HCT116 (cell line): Measurements from ENCODE around the gene WNT2. TPM values are rescaled to one million over a fixed set of nuclear protein-coding genes. Genes with fewer than 3 reads are reported as not detected.

Source experiments
- ATAC-seq: fragments of 200-7000 bp; cut with Tn5 transposase; 2 replicates; pipeline ENCODE4 v1.9.1; 2020; ENCODE audit warnings: mild to moderate bottlenecking, moderate library complexity
- BruUV-seq: library from RNA; stranded (reverse); fragments of 400-500 nt; replicated peaks from 2 replicates; lab custom pipeline; 2021; lab: Mats Ljungman, UMichigan
- CTCF ChIA-PET: fragments of 300-600 bp; sonication (Branson Sonifier 250); formaldehyde crosslinking; loops from one replicate; lab custom pipeline; 2021; ENCODE audit warnings: antibody characterized with exemption; lab: Charles Lee
- POLR2A ChIA-PET: fragments of 300-600, 350-600 bp; sonication (Branson Sonifier 250); formaldehyde crosslinking; loops from one replicate; lab custom pipeline; 2021; ENCODE audit warnings: antibody characterized with exemption; lab: Charles Lee
- RAD21 ChIA-PET, 2 experiments: fragments of 300-600 bp; sonication (Branson Sonifier 250); formaldehyde crosslinking; loops; one replicate each; lab custom pipeline; 2023; ENCODE audit warnings: low total read pairs in 2 of 2; ENCODE audit not compliant: uncharacterized antibody in 2 of 2, unreplicated experiment in 2 of 2, low non-redundant PET in 1 of 2; lab: Charles Lee
- DNase-seq: peaks from one replicate; pipeline ENCODE4 v3.0.0-alpha.2; 2010; ENCODE audit warnings: low read depth, low spot score
- H2AFZ ChIP-seq: fragments of 200-600 bp; shearing (Covaris generic), sonication (generic); 2 replicates; pipeline ENCODE4 v1.6.1; 2017; ENCODE audit warnings: low read depth, mixed run types, mixed read lengths, antibody characterized with exemption, low read length; ENCODE audit not compliant: poor library complexity, severe bottlenecking
- H3K27ac ChIP-seq: 2 replicates; pipeline ENCODE4 v1.5.1; 2012; ENCODE audit warnings: low read depth, low read length
- H3K27me3 ChIP-seq: fragments of 200-600 bp; sonication (generic); 2 replicates; pipeline ENCODE4 v1.6.1; 2016; ENCODE audit warnings: mixed run types, low read length, mixed read lengths; ENCODE audit not compliant: insufficient read depth
- H3K36me3 ChIP-seq, 2 experiments: fragments of 200-500 bp in 1 of 2; fragments of 200-600 bp in 1 of 2; sonication (Bioruptor generic) in 1 of 2; sonication (generic) in 1 of 2; 2 replicates each; pipeline versions ENCODE4 v1.5.1 to v1.6.1; 2014 to 2016; ENCODE audit warnings: low read length in 2 of 2, inconsistent platforms in 1 of 2, mixed read lengths in 1 of 2, mixed run types in 1 of 2; ENCODE audit not compliant: insufficient read depth in 2 of 2, control insufficient read depth in 1 of 2
- H3K4me1 ChIP-seq, 2 experiments: fragments of 200-600 bp in 1 of 2; sonication (generic) in 1 of 2; 2 replicates each; pipeline versions ENCODE4 v1.5.1 to v1.6.1; 2012 to 2017; ENCODE audit warnings: low read length in 2 of 2, inconsistent platforms in 1 of 2, mild to moderate bottlenecking in 1 of 2, mixed read lengths in 1 of 2, mixed run types in 1 of 2, moderate library complexity in 1 of 2; ENCODE audit not compliant: insufficient read depth in 2 of 2, control insufficient read depth in 1 of 2
- H3K4me2 ChIP-seq: fragments of 200-600 bp; sonication (generic); 2 replicates; pipeline ENCODE4 v1.6.1; 2017; ENCODE audit warnings: mixed run types, low read length, mixed read lengths
- H3K4me3 ChIP-seq, 2 experiments: fragments of 200-600 bp in 1 of 2; sonication (generic) in 1 of 2; replicated peaks in 1 of 2; 2 replicates each; pipeline ENCODE4 v1.5.1; 2011 to 2016; ENCODE audit warnings: low read length in 2 of 2, control low read depth in 1 of 2, low read depth in 1 of 2, mild to moderate bottlenecking in 1 of 2, mixed read lengths in 1 of 2, mixed run types in 1 of 2
- H3K79me2 ChIP-seq: fragments of 200-600 bp; sonication (generic); 2 replicates; pipeline ENCODE4 v1.6.1; 2017; ENCODE audit warnings: mild to moderate bottlenecking, mixed run types, low read length, moderate library complexity, mixed read lengths; ENCODE audit not compliant: insufficient read depth
- H3K9ac ChIP-seq: fragments of 200-600 bp; sonication (generic); 2 replicates; pipeline ENCODE4 v1.6.1; 2016; ENCODE audit warnings: low read length, mixed read lengths
- H3K9me2 ChIP-seq: fragments of 200-600 bp; sonication (generic), shearing (Covaris generic); 2 replicates; pipeline ENCODE4 v1.6.1; 2017; ENCODE audit warnings: mixed run types, mild to moderate bottlenecking, moderate library complexity; ENCODE audit not compliant: insufficient read depth
- H3K9me3 ChIP-seq, 2 experiments: fragments of 200-500 bp in 1 of 2; fragments of 200-600 bp in 1 of 2; sonication (Bioruptor generic) in 1 of 2; sonication (generic) in 1 of 2; 2 replicates each; pipeline ENCODE4 v1.6.1; 2014 to 2017; ENCODE audit warnings: low read length in 2 of 2, mixed read lengths in 2 of 2, inconsistent platforms in 1 of 2, low read depth in 1 of 2, mild to moderate bottlenecking in 1 of 2, mixed run types in 1 of 2, moderate library complexity in 1 of 2; ENCODE audit not compliant: control insufficient read depth in 1 of 2, insufficient read depth in 1 of 2
- H4K20me1 ChIP-seq: fragments of 200-600 bp; sonication (generic), shearing (Covaris generic); 2 replicates; pipeline ENCODE4 v1.6.1; 2017; ENCODE audit warnings: mixed run types, mild to moderate bottlenecking, moderate library complexity; ENCODE audit not compliant: insufficient read depth
- ELF1 ChIP-seq: IDR thresholded peaks from 2 replicates; pipeline ENCODE4 v1.6.1; 2012; ENCODE audit warnings: low read depth, borderline replicate concordance
- FOSL1 ChIP-seq: IDR thresholded peaks from 2 replicates; pipeline ENCODE4 v1.6.1; 2012; ENCODE audit warnings: low read depth
- JUND ChIP-seq: IDR thresholded peaks from 2 replicates; pipeline ENCODE4 v1.6.1; 2012
- SP1 ChIP-seq: IDR thresholded peaks from 2 replicates; pipeline ENCODE4 v1.6.1; 2012; ENCODE audit warnings: low read depth
- SRF ChIP-seq: IDR thresholded peaks from 2 replicates; pipeline ENCODE4 v1.6.1; 2012; ENCODE audit warnings: low read depth
- TCF7L2 ChIP-seq: IDR thresholded peaks from 2 replicates; pipeline ENCODE4 v1.7.0; 2011; ENCODE audit warnings: borderline replicate concordance, inconsistent platforms; ENCODE audit not compliant: insufficient read depth, insufficient read length; ENCODE audit errors: extremely low read depth
- YY1 ChIP-seq: IDR thresholded peaks from 2 replicates; pipeline ENCODE4 v1.6.1; 2011; ENCODE audit warnings: low read length, low read depth, moderate library complexity, mild to moderate bottlenecking; ENCODE audit not compliant: insufficient replicate concordance; ENCODE audit errors: extremely low read depth
- ZFX ChIP-seq: fragments of 450-650 bp; IDR thresholded peaks from 2 replicates; pipeline ENCODE4 v1.6.1; 2017
- ZNF274 ChIP-seq: fragments of 200-500 bp; sonication (Bioruptor generic); IDR thresholded peaks from 2 replicates; pipeline ENCODE4 v1.6.1; 2014; ENCODE audit warnings: mild to moderate bottlenecking, low read depth, low read length, inconsistent platforms
- intact Hi-C: fragments of 100-400 bp; cut with micrococcal nuclease; formaldehyde crosslinking; loops from 2 replicates; pipeline ENCODE4 v1.10.0; 2022
- total RNA-seq: library from RNA; stranded (reverse); gene quantifications from one replicate; pipeline ENCODE4 v1.2.1, GENCODE V29; 2021; ENCODE audit not compliant: unreplicated experiment
- TF ChIP-seq, protein P1 (sequence below): IDR thresholded peaks from 2 replicates; pipeline ENCODE4 v1.6.1; 2011; ENCODE audit warnings: mild to moderate bottlenecking, low read length, moderate library complexity; ENCODE audit not compliant: insufficient replicate concordance; ENCODE audit errors: extremely low read depth
- TF ChIP-seq, protein P2 (sequence below), 3 experiments: fragments of 200-600 bp in 1 of 3; sonication (generic) in 1 of 3; IDR thresholded peaks in 2 of 3; conservative IDR thresholded peaks in 1 of 3; 2 replicates each; pipeline ENCODE4 v1.5.1; 2012 to 2017; ENCODE audit warnings: low read depth in 2 of 3, low read length in 2 of 3, antibody characterized with exemption in 1 of 3, borderline replicate concordance in 1 of 3, control low read depth in 1 of 3, mild to moderate bottlenecking in 1 of 3, mixed read lengths in 1 of 3, mixed run types in 1 of 3, moderate library complexity in 1 of 3; ENCODE audit not compliant: insufficient read depth in 1 of 3
- TF ChIP-seq, protein P3 (sequence below): IDR thresholded peaks from 2 replicates; pipeline ENCODE4 v1.6.1; 2012

Gene WNT2
- total RNA-seq, 1 experiment from 2014 or later = 0.12 TPM

DNA sequence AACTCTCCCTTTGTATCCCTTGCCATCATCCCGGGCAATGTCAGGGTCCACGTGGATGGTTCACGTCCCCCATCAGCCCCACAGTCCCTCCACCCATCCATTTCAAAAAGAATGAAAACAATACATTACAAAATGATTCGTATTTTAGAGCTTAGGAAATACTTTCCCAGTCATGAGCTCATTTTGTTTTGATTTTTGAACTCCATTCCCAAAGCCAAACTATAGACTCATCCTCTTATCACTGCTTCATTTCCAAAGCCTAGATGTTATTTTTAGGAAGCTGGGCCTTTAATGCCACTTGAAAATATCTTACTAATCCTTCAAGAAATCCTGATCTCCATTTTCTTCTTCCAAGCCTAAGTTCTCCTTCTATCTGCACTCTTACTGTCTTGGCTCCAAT, 72.1 kb downstream of the WNT2 start:
- ATAC-seq (no peak), DNase-seq (no peak)
- Histone ChIP-seq H3K27ac (no peak overlapping the region), H3K9me3 (no peaks in the 10 kb centered on the region), H4K20me1 (no peaks in the 10 kb centered on the region), H3K4me1 (no peaks in the 10 kb centered on the region), H3K27me3 (0 out of 2 replicates have a peak, but pooled peaks cover 3% of the 10 kb centered on the region), H3K4me3 (no peak overlapping the region), H3K4me2 (no peak overlapping the region), H3K9ac (no peak overlapping the region), H3K9me2 (no peaks in the 10 kb centered on the region), H3K79me2 (no peaks in the 10 kb centered on the region), H2AFZ (no peak overlapping the region), H3K36me3 (no peaks in the 10 kb centered on the region)
- RAD21 ChIA-PET = no interaction called here
- intact Hi-C loops = no loop called here
- BruUV-seq = no TSS peak
- CTCF ChIA-PET = interaction anchor here (1.7 kb wide), 1 partner anchor 38 kb away, joined by 4 read pairs; no protein-coding TSS in a partner anchor
- TF ChIP-seq FOSL1 = no peak
- no peak for TF ChIP-seq JUND
- TF ChIP-seq YY1 = no peak
- TF ChIP-seq, protein P1, sequence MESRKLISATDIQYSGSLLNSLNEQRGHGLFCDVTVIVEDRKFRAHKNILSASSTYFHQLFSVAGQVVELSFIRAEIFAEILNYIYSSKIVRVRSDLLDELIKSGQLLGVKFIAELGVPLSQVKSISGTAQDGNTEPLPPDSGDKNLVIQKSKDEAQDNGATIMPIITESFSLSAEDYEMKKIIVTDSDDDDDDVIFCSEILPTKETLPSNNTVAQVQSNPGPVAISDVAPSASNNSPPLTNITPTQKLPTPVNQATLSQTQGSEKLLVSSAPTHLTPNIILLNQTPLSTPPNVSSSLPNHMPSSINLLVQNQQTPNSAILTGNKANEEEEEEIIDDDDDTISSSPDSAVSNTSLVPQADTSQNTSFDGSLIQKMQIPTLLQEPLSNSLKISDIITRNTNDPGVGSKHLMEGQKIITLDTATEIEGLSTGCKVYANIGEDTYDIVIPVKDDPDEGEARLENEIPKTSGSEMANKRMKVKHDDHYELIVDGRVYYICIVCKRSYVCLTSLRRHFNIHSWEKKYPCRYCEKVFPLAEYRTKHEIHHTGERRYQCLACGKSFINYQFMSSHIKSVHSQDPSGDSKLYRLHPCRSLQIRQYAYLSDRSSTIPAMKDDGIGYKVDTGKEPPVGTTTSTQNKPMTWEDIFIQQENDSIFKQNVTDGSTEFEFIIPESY = no peak
- TF ChIP-seq ZNF274 = no peak
- no peak for TF ChIP-seq ZFX
- TF ChIP-seq, protein P2, sequence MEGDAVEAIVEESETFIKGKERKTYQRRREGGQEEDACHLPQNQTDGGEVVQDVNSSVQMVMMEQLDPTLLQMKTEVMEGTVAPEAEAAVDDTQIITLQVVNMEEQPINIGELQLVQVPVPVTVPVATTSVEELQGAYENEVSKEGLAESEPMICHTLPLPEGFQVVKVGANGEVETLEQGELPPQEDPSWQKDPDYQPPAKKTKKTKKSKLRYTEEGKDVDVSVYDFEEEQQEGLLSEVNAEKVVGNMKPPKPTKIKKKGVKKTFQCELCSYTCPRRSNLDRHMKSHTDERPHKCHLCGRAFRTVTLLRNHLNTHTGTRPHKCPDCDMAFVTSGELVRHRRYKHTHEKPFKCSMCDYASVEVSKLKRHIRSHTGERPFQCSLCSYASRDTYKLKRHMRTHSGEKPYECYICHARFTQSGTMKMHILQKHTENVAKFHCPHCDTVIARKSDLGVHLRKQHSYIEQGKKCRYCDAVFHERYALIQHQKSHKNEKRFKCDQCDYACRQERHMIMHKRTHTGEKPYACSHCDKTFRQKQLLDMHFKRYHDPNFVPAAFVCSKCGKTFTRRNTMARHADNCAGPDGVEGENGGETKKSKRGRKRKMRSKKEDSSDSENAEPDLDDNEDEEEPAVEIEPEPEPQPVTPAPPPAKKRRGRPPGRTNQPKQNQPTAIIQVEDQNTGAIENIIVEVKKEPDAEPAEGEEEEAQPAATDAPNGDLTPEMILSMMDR (IDR thresholded peaks at IDR 0.05 in 2 of 3, conservative IDR thresholded peaks at IDR 0.05 in 1 of 3; ENCODE audit: borderline replicate concordance in 1 of 3, insufficient read depth in 1 of 3, low read depth in 2 of 3, low read length in 2 of 3) = no peak
- TF ChIP-seq SRF = no peak
- TF ChIP-seq, protein P3, sequence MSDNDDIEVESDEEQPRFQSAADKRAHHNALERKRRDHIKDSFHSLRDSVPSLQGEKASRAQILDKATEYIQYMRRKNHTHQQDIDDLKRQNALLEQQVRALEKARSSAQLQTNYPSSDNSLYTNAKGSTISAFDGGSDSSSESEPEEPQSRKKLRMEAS = no peak
- TF ChIP-seq ELF1 = no peak
- TF ChIP-seq SP1 = no peak
- TF ChIP-seq TCF7L2 = no peak
- POLR2A ChIA-PET = no interaction called here
